ENCODE measurements around the gene CYP46A1.

The CYP46A1 gene

DNA sequence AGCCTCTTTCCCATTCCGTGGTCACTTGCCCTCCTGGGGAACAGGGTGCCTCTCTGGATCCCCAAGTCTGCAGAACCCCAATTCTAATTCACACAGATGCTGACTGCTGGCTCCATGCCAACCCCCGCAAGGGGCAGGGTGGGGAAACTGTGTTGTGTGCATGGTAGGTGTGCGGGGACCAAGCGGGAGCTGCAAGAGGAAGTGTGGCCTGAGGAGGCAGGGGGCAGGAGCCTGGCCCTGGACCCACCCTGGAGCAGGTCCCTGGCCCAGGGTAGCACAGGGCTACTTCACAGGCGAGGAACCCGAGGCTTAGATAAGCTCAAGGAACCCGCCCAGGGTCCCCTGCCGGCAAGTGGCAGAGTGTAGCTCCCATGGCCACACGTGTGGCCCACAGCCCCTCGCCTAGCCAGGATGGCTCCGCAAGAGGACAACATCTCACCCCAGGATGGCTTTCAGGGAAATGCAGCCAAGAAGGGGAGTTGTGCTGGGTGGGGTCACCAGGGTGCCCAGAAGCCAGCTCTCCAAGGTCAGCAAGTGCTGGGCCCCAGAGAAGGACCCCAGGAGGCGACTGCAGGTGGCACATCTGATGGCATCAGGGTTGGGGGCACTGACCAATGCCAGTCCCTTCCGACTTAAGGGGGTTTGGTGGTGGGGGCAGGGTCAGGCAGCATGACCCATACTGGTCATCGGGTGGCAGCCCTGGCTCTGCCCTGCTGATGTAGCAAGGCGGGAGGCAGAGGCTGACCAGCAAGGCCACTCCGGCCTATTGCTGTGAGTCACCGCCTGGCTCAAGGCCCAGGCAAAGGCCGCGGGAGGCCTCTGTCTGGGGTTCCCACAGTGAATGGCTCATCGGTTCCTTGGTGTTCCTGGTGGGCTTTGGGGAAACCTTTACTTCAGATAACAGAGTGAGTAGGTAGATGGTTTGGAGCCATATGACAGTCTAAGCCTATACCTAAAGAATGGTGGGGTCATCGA is 71.8 kb downstream of the CYP46A1 start:
- Histone ChIP-seq H3K36me3 (ENCODE audit: insufficient read depth, low read length) (no peaks in the 10 kb centered on the region), H3K4me3 (ENCODE audit: low read depth, low read length, poor library complexity, severe bottlenecking) (no peak overlapping the region), H3F3A (ENCODE audit: insufficient read depth, low read length) (no peaks in the 10 kb centered on the region), H3K27ac (ENCODE audit: low read depth, low read length, poor library complexity, severe bottlenecking) (no peak overlapping the region), H2AFZ (ENCODE audit: low read length) (no peak overlapping the region), H4K20me1 (ENCODE audit: insufficient read depth, low read length) (no peaks in the 10 kb centered on the region), H3K4me2 (ENCODE audit: low read length) (no peak overlapping the region), H3K4me1 (ENCODE audit: insufficient read depth, low read length, severe bottlenecking) (no peaks in the 10 kb centered on the region), H3K9ac (ENCODE audit: low read length) (no peak overlapping the region), H3K9me2 (ENCODE audit: low read depth, low read length) (no peaks in the 10 kb centered on the region), H3K27me3 (ENCODE audit: insufficient read depth, low read length) (peaks cover 9% of the 10 kb centered on the region), H3K9me3 (ENCODE audit: low read length) (no peaks in the 10 kb centered on the region), H3K79me2 (ENCODE audit: insufficient read depth, low read length) (no peaks in the 10 kb centered on the region)
- no peak for TF ChIP-seq EZH2 (IDR thresholded peaks at IDR 0.05; ENCODE audit: borderline replicate concordance, low read length)
- TF ChIP-seq, protein P1, sequence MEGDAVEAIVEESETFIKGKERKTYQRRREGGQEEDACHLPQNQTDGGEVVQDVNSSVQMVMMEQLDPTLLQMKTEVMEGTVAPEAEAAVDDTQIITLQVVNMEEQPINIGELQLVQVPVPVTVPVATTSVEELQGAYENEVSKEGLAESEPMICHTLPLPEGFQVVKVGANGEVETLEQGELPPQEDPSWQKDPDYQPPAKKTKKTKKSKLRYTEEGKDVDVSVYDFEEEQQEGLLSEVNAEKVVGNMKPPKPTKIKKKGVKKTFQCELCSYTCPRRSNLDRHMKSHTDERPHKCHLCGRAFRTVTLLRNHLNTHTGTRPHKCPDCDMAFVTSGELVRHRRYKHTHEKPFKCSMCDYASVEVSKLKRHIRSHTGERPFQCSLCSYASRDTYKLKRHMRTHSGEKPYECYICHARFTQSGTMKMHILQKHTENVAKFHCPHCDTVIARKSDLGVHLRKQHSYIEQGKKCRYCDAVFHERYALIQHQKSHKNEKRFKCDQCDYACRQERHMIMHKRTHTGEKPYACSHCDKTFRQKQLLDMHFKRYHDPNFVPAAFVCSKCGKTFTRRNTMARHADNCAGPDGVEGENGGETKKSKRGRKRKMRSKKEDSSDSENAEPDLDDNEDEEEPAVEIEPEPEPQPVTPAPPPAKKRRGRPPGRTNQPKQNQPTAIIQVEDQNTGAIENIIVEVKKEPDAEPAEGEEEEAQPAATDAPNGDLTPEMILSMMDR (IDR thresholded peaks at IDR 0.05; ENCODE audit: low read length) = no peak

DNA sequence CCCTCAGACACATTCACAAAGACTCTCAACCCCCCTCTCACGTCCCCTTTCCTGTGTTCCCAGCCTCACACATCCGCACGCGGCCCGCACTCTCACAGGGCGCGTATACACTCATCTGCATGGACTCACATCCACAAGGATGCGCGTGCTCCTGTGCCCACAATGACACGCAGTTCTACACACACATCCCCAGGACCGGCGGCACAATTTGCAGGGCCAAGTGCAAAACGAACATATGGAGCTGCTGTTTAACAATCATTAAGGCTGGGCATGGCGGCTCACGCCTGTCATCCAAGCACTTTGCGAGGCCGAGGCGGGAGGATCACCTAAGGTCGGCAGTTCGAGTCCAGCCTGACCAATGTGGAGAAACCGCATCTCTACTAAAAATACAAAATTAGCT is 72.7 kb downstream of the CYP46A1 start:
- no peak overlapping the region for H3K4me2 ChIP-seq (ENCODE audit: low read length)
- no peak overlapping the region for H3K9ac ChIP-seq (ENCODE audit: low read length)

DNA sequence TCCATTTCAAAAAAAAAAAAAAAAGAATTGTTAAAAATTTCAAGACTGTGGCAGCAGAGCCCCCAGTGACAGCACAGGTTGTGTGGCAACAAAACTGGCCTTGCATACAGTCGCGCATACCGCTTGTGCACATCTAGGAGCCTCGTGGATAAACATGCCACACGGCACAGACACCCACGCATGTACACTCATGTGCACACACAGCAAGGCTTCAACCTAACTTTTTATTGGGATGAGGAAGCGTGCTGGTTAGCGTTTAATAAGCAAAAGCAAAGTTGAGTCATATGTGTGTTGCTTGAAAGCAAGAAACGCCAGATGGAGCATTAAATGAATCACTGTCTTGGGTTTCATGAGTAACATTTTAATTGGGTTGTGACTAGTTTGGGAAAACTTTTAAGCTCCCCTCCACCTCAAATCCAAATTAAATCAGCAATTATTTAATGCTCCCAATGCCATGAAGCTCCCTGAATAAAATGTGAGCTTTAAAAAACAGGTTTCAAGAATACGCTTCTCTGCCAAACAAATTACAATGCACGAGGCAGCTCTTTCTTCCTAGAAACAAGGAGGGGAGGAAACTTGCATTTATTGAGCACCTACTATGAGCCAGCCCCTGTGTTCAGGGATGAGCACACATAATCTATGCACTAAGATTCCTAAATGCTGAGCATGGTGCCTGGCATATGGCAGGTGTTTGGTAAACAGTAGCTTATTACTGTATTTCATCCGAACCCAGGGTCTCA is 73.4 kb downstream of the CYP46A1 start:
- no peak overlapping the region for H3K9ac ChIP-seq (ENCODE audit: low read length)
- H3K4me1 ChIP-seq (ENCODE audit: insufficient read depth, low read length, severe bottlenecking) = no peaks in the 10 kb centered on the region
- no peaks in the 10 kb centered on the region for H3K9me3 ChIP-seq (ENCODE audit: low read length)
- no peaks in the 10 kb centered on the region for H4K20me1 ChIP-seq (ENCODE audit: insufficient read depth, low read length)
- H3K79me2 ChIP-seq (ENCODE audit: insufficient read depth, low read length) = no peaks in the 10 kb centered on the region
- no peak overlapping the region for H3K27ac ChIP-seq (ENCODE audit: low read depth, low read length, poor library complexity, severe bottlenecking)
- TF ChIP-seq, protein P1 (IDR thresholded peaks at IDR 0.05; ENCODE audit: low read length) = no peak
- no peak for TF ChIP-seq EZH2 (IDR thresholded peaks at IDR 0.05; ENCODE audit: borderline replicate concordance, low read length)
- H3K36me3 ChIP-seq (ENCODE audit: insufficient read depth, low read length) = no peaks in the 10 kb centered on the region
- no peak overlapping the region for H2AFZ ChIP-seq (ENCODE audit: low read length)
- no peaks in the 10 kb centered on the region for H3F3A ChIP-seq (ENCODE audit: insufficient read depth, low read length)
- no peak overlapping the region for H3K4me2 ChIP-seq (ENCODE audit: low read length)
- H3K9me2 ChIP-seq (ENCODE audit: low read depth, low read length) = no peaks in the 10 kb centered on the region
- H3K4me3 ChIP-seq (ENCODE audit: low read depth, low read length, poor library complexity, severe bottlenecking) = no peak overlapping the region
- no peaks in the 10 kb centered on the region for H3K27me3 ChIP-seq (ENCODE audit: insufficient read depth, low read length)

More for the DNA sequence above, 72.7 kb downstream of the CYP46A1 start:
- H2AFZ ChIP-seq (ENCODE audit: low read length) = no peak overlapping the region
- no peaks in the 10 kb centered on the region for H3K4me1 ChIP-seq (ENCODE audit: insufficient read depth, low read length, severe bottlenecking)
- no peak overlapping the region for H3K27ac ChIP-seq (ENCODE audit: low read depth, low read length, poor library complexity, severe bottlenecking)
- no peaks in the 10 kb centered on the region for H3K9me2 ChIP-seq (ENCODE audit: low read depth, low read length)
- H3F3A ChIP-seq (ENCODE audit: insufficient read depth, low read length) = no peaks in the 10 kb centered on the region
- no peaks in the 10 kb centered on the region for H3K79me2 ChIP-seq (ENCODE audit: insufficient read depth, low read length)
- no peaks in the 10 kb centered on the region for H4K20me1 ChIP-seq (ENCODE audit: insufficient read depth, low read length)
- no peaks in the 10 kb centered on the region for H3K9me3 ChIP-seq (ENCODE audit: low read length)
- H3K27me3 ChIP-seq (ENCODE audit: insufficient read depth, low read length) = peaks cover under 1% of the 10 kb centered on the region; the same call in 1 of the 2 replicates
- no peak for TF ChIP-seq EZH2 (IDR thresholded peaks at IDR 0.05; ENCODE audit: borderline replicate concordance, low read length)
- TF ChIP-seq, protein P1 (IDR thresholded peaks at IDR 0.05; ENCODE audit: low read length) = no peak
- H3K4me3 ChIP-seq (ENCODE audit: low read depth, low read length, poor library complexity, severe bottlenecking) = no peak overlapping the region
- H3K36me3 ChIP-seq (ENCODE audit: insufficient read depth, low read length) = no peaks in the 10 kb centered on the region
